Naive thymus-derived CD4-positive, alpha-beta T cell (primary cell): ENCODE results near the gene CDKN1A. TPM values are rescaled to one million over a fixed set of nuclear protein-coding genes. Genes with fewer than 3 reads are reported as not detected.

Experiments used
- ATAC-seq: fragments of 150-1000 bp; cut with Tn5 transposase; 2 replicates; pipeline ENCODE4 v1.10.0; 2021; ENCODE audit warnings: mild to moderate bottlenecking, moderate library complexity
- CTCF ChIA-PET: fragments of 350-600 bp; sonication (Branson Sonifier 250); formaldehyde crosslinking; loops from one replicate; lab custom pipeline; 2021; ENCODE audit warnings: antibody characterized with exemption; lab: Charles Lee
- POLR2A ChIA-PET: fragments of 350-600 bp; sonication (Branson Sonifier 250); formaldehyde crosslinking; loops from one replicate; lab custom pipeline; 2021; ENCODE audit warnings: antibody characterized with exemption, inconsistent platforms; lab: Charles Lee
- DNase-seq, 9 donors: peaks; one replicate each; pipeline versions ENCODE4 v3.0.0 to v3.0.0-alpha.2; 2020 to 2022; ENCODE audit warnings: mixed read lengths in 1 of 9
- H3K27ac ChIP-seq: one replicate; pipeline ENCODE4 v1.7.0; 2013; ENCODE audit warnings: mild to moderate bottlenecking, low read depth, low read length, moderate library complexity
- H3K27me3 ChIP-seq, 2 donors: one replicate each; pipeline ENCODE4 v1.7.0; 2013; ENCODE audit warnings: low read length in 2 of 2, mild to moderate bottlenecking in 2 of 2, moderate library complexity in 2 of 2; ENCODE audit not compliant: control insufficient read depth in 2 of 2, insufficient read depth in 2 of 2
- H3K36me3 ChIP-seq, 3 experiments: 1 replicate in 2 of 3; 2 replicates in 1 of 3; pipeline ENCODE4 v1.7.0; 2013; ENCODE audit warnings: low read length in 3 of 3, mild to moderate bottlenecking in 3 of 3, moderate library complexity in 1 of 3; ENCODE audit not compliant: insufficient read depth in 3 of 3, control insufficient read depth in 2 of 3
- H3K4me1 ChIP-seq, 2 donors: one replicate each; pipeline ENCODE4 v1.7.0; 2013; ENCODE audit warnings: low read length in 2 of 2, mild to moderate bottlenecking in 2 of 2, moderate library complexity in 1 of 2; ENCODE audit not compliant: control insufficient read depth in 2 of 2, insufficient read depth in 2 of 2
- H3K4me3 ChIP-seq: 2 replicates; pipeline ENCODE4 v1.7.0; 2013; ENCODE audit warnings: mild to moderate bottlenecking, low read length
- H3K9me3 ChIP-seq, 3 experiments: 1 replicate in 2 of 3; 2 replicates in 1 of 3; pipeline ENCODE4 v1.7.0; 2013; ENCODE audit warnings: low read length in 3 of 3; ENCODE audit not compliant: control insufficient read depth in 2 of 3
- H3K27ac Mint-ChIP-seq, 9 donors: one replicate each; pipeline ENCODE4 v1.8.0; 2020 to 2022; ENCODE audit warnings: mixed read lengths in 9 of 9, mild to moderate bottlenecking in 8 of 9, moderate library complexity in 5 of 9, inconsistent platforms in 2 of 9
- H3K27me3 Mint-ChIP-seq, 5 donors: one replicate each; pipeline ENCODE4 v1.8.0; 2021 to 2022; ENCODE audit warnings: mixed read lengths in 5 of 5, mild to moderate bottlenecking in 1 of 5
- H3K36me3 Mint-ChIP-seq, 5 donors: one replicate each; pipeline ENCODE4 v1.8.0; 2020 to 2022; ENCODE audit warnings: mixed read lengths in 5 of 5, mild to moderate bottlenecking in 3 of 5, inconsistent platforms in 1 of 5
- H3K4me1 Mint-ChIP-seq, 7 donors: one replicate each; pipeline ENCODE4 v1.8.0; 2020 to 2022; ENCODE audit warnings: mixed read lengths in 7 of 7, mild to moderate bottlenecking in 3 of 7, inconsistent platforms in 1 of 7
- H3K4me3 Mint-ChIP-seq, 10 donors: one replicate each; pipeline ENCODE4 v1.8.0; 2020 to 2022; ENCODE audit warnings: mild to moderate bottlenecking in 10 of 10, mixed read lengths in 10 of 10, moderate library complexity in 6 of 10, inconsistent platforms in 2 of 10
- H3K9me3 Mint-ChIP-seq, 11 donors: one replicate each; pipeline ENCODE4 v1.8.0; 2020 to 2022; ENCODE audit warnings: mixed read lengths in 11 of 11, mild to moderate bottlenecking in 4 of 11, inconsistent platforms in 1 of 11, moderate library complexity in 1 of 11
- intact Hi-C, 2 donors: fragments of 100-400 bp; cut with micrococcal nuclease; formaldehyde crosslinking; loops; one replicate each; pipeline ENCODE4 v1.15.1; 2023
- polyA plus RNA-seq, 2 donors: library from polyadenylated mRNA; unstranded; fragments of 300-500 nt; fragmentation: Illumina TruSeq; gene quantifications; one replicate each; pipeline ENCODE4 v1.2.3, GENCODE V29; 2021
- total RNA-seq, 6 experiments: library from RNA in 5 of 6; stranded (reverse) in 5 of 6; gene quantifications; 1 replicate in 5 of 6; 2 replicates in 1 of 6; pipeline ENCODE4 v1.2.3 and lab custom pipeline; 2021 to 2026

The CDKN1A gene
- total and polyA plus RNA-seq, 7 experiments from 2014 or later = 0.08 to 156 (median 1.6) TPM

- Mint-ChIP-seq H3K27ac (peak overlapping the region in 1 of 9 donors; percentile 23), H3K36me3 (no peaks in the 10 kb centered on the region), H3K4me3 (no peak overlapping the region), H3K4me1 (peaks cover 0 to 23% (median 16%) of the 10 kb centered on the region in 7 donors), H3K9me3 (peaks cover 0 to 1% (median 0%) of the 10 kb centered on the region in 11 donors), H3K27me3 (peaks cover 0 to 6% (median 0%) of the 10 kb centered on the region in 5 donors)
- no peak for DNase-seq
- Histone ChIP-seq H3K27me3 (no peaks in the 10 kb centered on the region), H3K36me3 (no peaks in the 10 kb centered on the region), H3K27ac (no peak overlapping the region), H3K9me3 (no peaks in the 10 kb centered on the region), H3K4me1 (peaks cover 0 to 15% of the 10 kb centered on the region in 2 donors), H3K4me3 (no peak overlapping the region)
- ChIA-PET CTCF (interaction anchor here (0.7 kb wide), 1 partner anchor 92 kb away, joined by 4 read pairs; no protein-coding TSS in a partner anchor), POLR2A (interaction anchor here (0.6 kb wide), 1 partner anchor 16 kb away, joined by 3 read pairs; no protein-coding TSS in a partner anchor)
- intact Hi-C loops = no loop called here
- peak; percentile 56 for ATAC-seq
Measured at GRCh38 chr6:36666826-36667591, 11.5 kb upstream of the CDKN1A start.

- Mint-ChIP-seq H3K27me3 (no peaks in the 10 kb centered on the region), H3K27ac (no peak overlapping the region), H3K9me3 (peaks cover 0 to 1% (median 0%) of the 10 kb centered on the region in 11 donors), H3K4me3 (no peak overlapping the region), H3K36me3 (peaks cover 0 to 1% (median 0%) of the 10 kb centered on the region in 5 donors), H3K4me1 (peaks cover 0 to 8% (median under 1%) of the 10 kb centered on the region in 7 donors)
- Histone ChIP-seq H3K27me3 (no peaks in the 10 kb centered on the region), H3K9me3 (no peaks in the 10 kb centered on the region), H3K4me3 (no peak overlapping the region), H3K36me3 (no peaks in the 10 kb centered on the region), H3K4me1 (no peaks in the 10 kb centered on the region), H3K27ac (no peak overlapping the region)
- CTCF ChIA-PET = interaction anchor here (1.0 kb wide), 1 partner anchor 53 kb away, joined by 3 read pairs; no protein-coding TSS in a partner anchor
- intact Hi-C loops = no loop called here
- no peak for DNase-seq
- ATAC-seq = no peak
- POLR2A ChIA-PET = interaction anchor here (0.6 kb wide), 1 partner anchor 210 kb away, joined by 3 read pairs; no protein-coding TSS in a partner anchor
Measured at GRCh38 chr6:36668591-36668990, 9.9 kb upstream of the CDKN1A start.

GRCh38 chr6:36669002-36669401 lies 9.5 kb upstream of the CDKN1A start:
- no peak overlapping the region for H3K4me3 Mint-ChIP-seq
- intact Hi-C loops = no loop called here
- no peak for ATAC-seq

GRCh38 chr6:36670271-36670670 lies 8.2 kb upstream of the CDKN1A start:
- POLR2A ChIA-PET = no interaction called here
- H3K27ac ChIP-seq = no peak overlapping the region

More at GRCh38 chr6:36669002-36669401, 9.5 kb upstream of the CDKN1A start:
- DNase-seq = no peak
- Histone ChIP-seq H3K27me3 (no peaks in the 10 kb centered on the region), H3K36me3 (no peaks in the 10 kb centered on the region), H3K27ac (no peak overlapping the region), H3K4me1 (no peaks in the 10 kb centered on the region), H3K4me3 (no peak overlapping the region), H3K9me3 (no peaks in the 10 kb centered on the region)
- peaks cover 0 to 1% (median 0%) of the 10 kb centered on the region in 11 donors for H3K9me3 Mint-ChIP-seq
- no peak overlapping the region for H3K27ac Mint-ChIP-seq
- peaks cover 0 to 5% (median 0%) of the 10 kb centered on the region in 7 donors for H3K4me1 Mint-ChIP-seq
- H3K36me3 Mint-ChIP-seq = peaks cover 0 to 1% (median 0%) of the 10 kb centered on the region in 5 donors
- ChIA-PET POLR2A (no interaction called here), CTCF (interaction anchor here (0.7 kb wide), 1 partner anchor 203 kb away, joined by 5 read pairs; no protein-coding TSS in a partner anchor)
- no peaks in the 10 kb centered on the region for H3K27me3 Mint-ChIP-seq

GRCh38 chr6:36671687-36672375 lies 6.7 kb upstream of the CDKN1A start:
- H3K4me3 ChIP-seq = no peak overlapping the region
- H3K27ac ChIP-seq = no peak overlapping the region
- Mint-ChIP-seq H3K36me3 (peaks cover 0 to 1% (median 0%) of the 10 kb centered on the region in 5 donors), H3K27ac (no peak overlapping the region), H3K4me1 (peaks cover 0 to 22% (median 0%) of the 10 kb centered on the region in 7 donors), H3K4me3 (no peak overlapping the region), H3K27me3 (no peaks in the 10 kb centered on the region), H3K9me3 (no peaks in the 10 kb centered on the region)
- H3K9me3 ChIP-seq = no peaks in the 10 kb centered on the region
- H3K36me3 ChIP-seq = no peaks in the 10 kb centered on the region
- POLR2A ChIA-PET = no interaction called here
- no peak for DNase-seq
- CTCF ChIA-PET = interaction anchor here (0.7 kb wide), 1 partner anchor 15 kb away, joined by 4 read pairs; no protein-coding TSS in a partner anchor
- no peaks in the 10 kb centered on the region for H3K27me3 ChIP-seq
- no peak for ATAC-seq
- intact Hi-C loops = no loop called here
- no peaks in the 10 kb centered on the region for H3K4me1 ChIP-seq

More at GRCh38 chr6:36670271-36670670, 8.2 kb upstream of the CDKN1A start:
- Mint-ChIP-seq H3K4me3 (no peak overlapping the region), H3K27me3 (no peaks in the 10 kb centered on the region), H3K9me3 (no peaks in the 10 kb centered on the region), H3K27ac (no peak overlapping the region), H3K36me3 (peaks cover 0 to 1% (median 0%) of the 10 kb centered on the region in 5 donors), H3K4me1 (peaks cover 0 to 10% (median 0%) of the 10 kb centered on the region in 7 donors)
- no peak overlapping the region for H3K4me3 ChIP-seq
- H3K9me3 ChIP-seq = no peaks in the 10 kb centered on the region
- CTCF ChIA-PET = interaction anchor here (0.6 kb wide), 1 partner anchor 52 kb away, joined by 3 read pairs; no protein-coding TSS in a partner anchor
- H3K27me3 ChIP-seq = no peaks in the 10 kb centered on the region
- H3K4me1 ChIP-seq = no peaks in the 10 kb centered on the region
- no peak for ATAC-seq
- no peaks in the 10 kb centered on the region for H3K36me3 ChIP-seq
- intact Hi-C loops = no loop called here
- DNase-seq = no peak

GRCh38 chr6:36673882-36674281 lies 4.6 kb upstream of the CDKN1A start:
- peaks cover 0 to 5% (median 0%) of the 10 kb centered on the region in 5 donors for H3K36me3 Mint-ChIP-seq
- no peak for DNase-seq
- H3K4me3 Mint-ChIP-seq = no peak overlapping the region
- POLR2A ChIA-PET = no interaction called here
- Histone ChIP-seq H3K4me3 (no peak overlapping the region), H3K36me3 (no peaks in the 10 kb centered on the region), H3K27me3 (no peaks in the 10 kb centered on the region), H3K9me3 (no peaks in the 10 kb centered on the region), H3K27ac (no peak overlapping the region), H3K4me1 (peaks cover 0 to 7% of the 10 kb centered on the region in 2 donors)
- CTCF ChIA-PET = no interaction called here
- H3K4me1 Mint-ChIP-seq = peaks cover 4 to 34% (median 18%) of the 10 kb centered on the region in 7 donors
- H3K27ac Mint-ChIP-seq = no peak overlapping the region
- ATAC-seq = no peak
- intact Hi-C loops = no loop called here
- H3K27me3 Mint-ChIP-seq = peaks cover 0 to 1% (median 0%) of the 10 kb centered on the region in 5 donors
- H3K9me3 Mint-ChIP-seq = peaks cover 0 to 1% (median 0%) of the 10 kb centered on the region in 11 donors
